Neural progenitor cell (in vitro differentiated cells): ENCODE results near the gene PRDX6.

Experiments used
- EZH2 ChIP-seq: fragments of 200-600 bp; sonication (generic); IDR thresholded peaks from 2 replicates; pipeline ENCODE4 v1.6.1; 2017; ENCODE audit warnings: antibody characterized with exemption, mild to moderate bottlenecking, moderate library complexity
- EZH2phosphoT487 ChIP-seq: fragments of 200-600 bp; sonication (generic); IDR thresholded peaks from 2 replicates; pipeline ENCODE4 v1.6.1; 2017; ENCODE audit warnings: antibody characterized with exemption
- TF ChIP-seq, protein P1 (sequence below): fragments of 200-600 bp; sonication (generic); IDR thresholded peaks from 2 replicates; pipeline ENCODE4 v1.5.1; 2017; ENCODE audit warnings: antibody characterized with exemption, mild to moderate bottlenecking

DNA sequence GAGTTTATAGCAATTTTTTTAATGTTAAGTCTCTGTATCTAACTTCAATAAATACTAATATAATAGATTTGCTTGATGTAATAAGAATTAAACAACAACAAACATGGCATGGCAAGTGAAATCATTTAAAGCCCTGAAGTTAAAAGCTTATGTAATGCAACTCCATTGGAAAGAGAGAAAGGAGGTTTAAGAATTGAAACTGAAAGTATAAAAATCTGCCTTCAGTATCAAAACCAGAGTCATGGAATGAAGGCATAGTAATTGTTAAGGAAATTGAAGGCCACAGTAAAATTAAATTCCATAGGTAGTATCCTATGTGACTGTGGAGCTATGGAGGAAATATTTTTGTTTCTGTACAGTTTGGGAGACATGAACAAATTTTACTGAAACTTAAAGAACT is 55.1 kb downstream of the PRDX6 start:
- TF ChIP-seq, protein P1, sequence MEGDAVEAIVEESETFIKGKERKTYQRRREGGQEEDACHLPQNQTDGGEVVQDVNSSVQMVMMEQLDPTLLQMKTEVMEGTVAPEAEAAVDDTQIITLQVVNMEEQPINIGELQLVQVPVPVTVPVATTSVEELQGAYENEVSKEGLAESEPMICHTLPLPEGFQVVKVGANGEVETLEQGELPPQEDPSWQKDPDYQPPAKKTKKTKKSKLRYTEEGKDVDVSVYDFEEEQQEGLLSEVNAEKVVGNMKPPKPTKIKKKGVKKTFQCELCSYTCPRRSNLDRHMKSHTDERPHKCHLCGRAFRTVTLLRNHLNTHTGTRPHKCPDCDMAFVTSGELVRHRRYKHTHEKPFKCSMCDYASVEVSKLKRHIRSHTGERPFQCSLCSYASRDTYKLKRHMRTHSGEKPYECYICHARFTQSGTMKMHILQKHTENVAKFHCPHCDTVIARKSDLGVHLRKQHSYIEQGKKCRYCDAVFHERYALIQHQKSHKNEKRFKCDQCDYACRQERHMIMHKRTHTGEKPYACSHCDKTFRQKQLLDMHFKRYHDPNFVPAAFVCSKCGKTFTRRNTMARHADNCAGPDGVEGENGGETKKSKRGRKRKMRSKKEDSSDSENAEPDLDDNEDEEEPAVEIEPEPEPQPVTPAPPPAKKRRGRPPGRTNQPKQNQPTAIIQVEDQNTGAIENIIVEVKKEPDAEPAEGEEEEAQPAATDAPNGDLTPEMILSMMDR = no peak
- TF ChIP-seq EZH2 (no peak), EZH2phosphoT487 (no peak)
